Thyroid gland (tissue), 4 donors: Measurements from ENCODE around the gene FAR2.

Source experiments
- CTCF ChIP-seq, 6 experiments: fragments of 200-600 bp in 3 of 6; fragments of 450-650 bp in 3 of 6; sonication (generic) in 3 of 6; IDR thresholded peaks; one replicate each; pipeline ENCODE4 v1.5.1; 2016 to 2019; ENCODE audit warnings: antibody characterized with exemption in 6 of 6, mild to moderate bottlenecking in 2 of 6, inconsistent platforms in 1 of 6, moderate library complexity in 1 of 6
- POLR2A ChIP-seq, 2 donors: fragments of 450-650 bp; IDR thresholded peaks; one replicate each; pipeline ENCODE4 v1.6.1; 2017; ENCODE audit warnings: antibody characterized with exemption in 2 of 2, mild to moderate bottlenecking in 2 of 2, moderate library complexity in 1 of 2

- TF ChIP-seq CTCF (IDR thresholded peaks at IDR 0.05) = no peak
- no peak for TF ChIP-seq POLR2A (IDR thresholded peaks at IDR 0.05)
Observed at GRCh38 chr12:29314416-29314815, 165.3 kb downstream of the FAR2 start.
